Ishikawa (cell line): Measurements from ENCODE around the gene NRG2.

Experiments used
- CEBPB ChIP-seq: IDR thresholded peaks from 2 replicates; pipeline ENCODE4 v1.6.1; 2012
- CREB1 ChIP-seq: IDR thresholded peaks from 2 replicates; pipeline ENCODE4 v1.6.1; 2012; ENCODE audit warnings: low read depth
- EGR1 ChIP-seq: IDR thresholded peaks from 2 replicates; pipeline ENCODE4 v1.6.1; 2012
- EP300 ChIP-seq: IDR thresholded peaks from 2 replicates; pipeline ENCODE4 v1.6.1; 2012; ENCODE audit warnings: borderline replicate concordance
- FOXM1 ChIP-seq: IDR thresholded peaks from 2 replicates; pipeline ENCODE4 v1.6.1; 2012; ENCODE audit warnings: low read depth, borderline replicate concordance
- MAX ChIP-seq: IDR thresholded peaks from 2 replicates; pipeline ENCODE4 v1.6.1; 2012
- NFIC ChIP-seq: IDR thresholded peaks from 2 replicates; pipeline ENCODE4 v1.6.1; 2012
- RAD21 ChIP-seq: IDR thresholded peaks from 2 replicates; pipeline ENCODE4 v1.6.1; 2012; ENCODE audit warnings: low read depth
- REST ChIP-seq: IDR thresholded peaks from 2 replicates; pipeline ENCODE4 v1.6.1; 2012; ENCODE audit warnings: low read depth, mild to moderate bottlenecking
- TAF1 ChIP-seq: IDR thresholded peaks from 2 replicates; pipeline ENCODE4 v1.6.1; 2012; ENCODE audit warnings: low read depth, mild to moderate bottlenecking
- TCF12 ChIP-seq: IDR thresholded peaks from 2 replicates; pipeline ENCODE4 v1.6.1; 2012; ENCODE audit warnings: low read depth
- TEAD4 ChIP-seq: IDR thresholded peaks from 2 replicates; pipeline ENCODE4 v1.6.1; 2012
- YY1 ChIP-seq: IDR thresholded peaks from 2 replicates; pipeline ENCODE4 v1.6.1; 2012; ENCODE audit warnings: low read depth
- ZBTB7A ChIP-seq: IDR thresholded peaks from 2 replicates; pipeline ENCODE4 v1.6.1; 2012; ENCODE audit warnings: low read depth
- TF ChIP-seq, protein P1 (sequence below): IDR thresholded peaks from 2 replicates; pipeline ENCODE4 v1.6.1; 2012

Gene NRG2

DNA sequence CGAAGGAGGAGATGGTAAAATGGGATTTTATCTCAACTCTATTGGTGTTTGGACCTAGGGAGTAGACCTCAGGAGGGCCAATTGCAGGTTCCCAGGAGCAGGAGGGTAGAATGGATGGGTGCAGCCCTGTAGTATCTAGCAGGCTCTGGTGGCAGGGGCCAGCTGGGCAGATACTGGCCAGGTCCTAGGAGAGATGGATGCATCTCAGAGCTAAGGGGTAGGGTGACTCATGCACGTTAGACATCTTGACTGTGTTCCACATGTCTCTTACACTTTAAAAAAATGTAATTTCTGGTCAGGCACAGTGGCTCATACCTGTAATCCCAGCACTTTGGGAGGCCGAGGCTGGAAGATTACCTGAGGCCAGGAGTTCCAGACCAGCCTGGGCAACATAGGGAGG is 225.1 kb downstream of the NRG2 start:
- no peak for TF ChIP-seq CREB1
- TF ChIP-seq MAX: no peak
- TF ChIP-seq ZBTB7A: no peak
- no peak for TF ChIP-seq CEBPB
- no peak for TF ChIP-seq NFIC
- no peak for TF ChIP-seq TCF12
- TF ChIP-seq EP300: no peak

GRCh38 chr5:139817362-139817761 is 225.7 kb downstream of the NRG2 start:
- TF ChIP-seq NFIC: no peak
- no peak for TF ChIP-seq TAF1
- TF ChIP-seq TEAD4: no peak
- no peak for TF ChIP-seq FOXM1
- no peak for TF ChIP-seq REST
- TF ChIP-seq RAD21: no peak
- TF ChIP-seq MAX: no peak
- no peak for TF ChIP-seq TCF12
- TF ChIP-seq, protein P1, sequence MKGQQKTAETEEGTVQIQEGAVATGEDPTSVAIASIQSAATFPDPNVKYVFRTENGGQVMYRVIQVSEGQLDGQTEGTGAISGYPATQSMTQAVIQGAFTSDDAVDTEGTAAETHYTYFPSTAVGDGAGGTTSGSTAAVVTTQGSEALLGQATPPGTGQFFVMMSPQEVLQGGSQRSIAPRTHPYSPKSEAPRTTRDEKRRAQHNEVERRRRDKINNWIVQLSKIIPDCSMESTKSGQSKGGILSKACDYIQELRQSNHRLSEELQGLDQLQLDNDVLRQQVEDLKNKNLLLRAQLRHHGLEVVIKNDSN: no peak
- TF ChIP-seq CREB1: no peak

DNA sequence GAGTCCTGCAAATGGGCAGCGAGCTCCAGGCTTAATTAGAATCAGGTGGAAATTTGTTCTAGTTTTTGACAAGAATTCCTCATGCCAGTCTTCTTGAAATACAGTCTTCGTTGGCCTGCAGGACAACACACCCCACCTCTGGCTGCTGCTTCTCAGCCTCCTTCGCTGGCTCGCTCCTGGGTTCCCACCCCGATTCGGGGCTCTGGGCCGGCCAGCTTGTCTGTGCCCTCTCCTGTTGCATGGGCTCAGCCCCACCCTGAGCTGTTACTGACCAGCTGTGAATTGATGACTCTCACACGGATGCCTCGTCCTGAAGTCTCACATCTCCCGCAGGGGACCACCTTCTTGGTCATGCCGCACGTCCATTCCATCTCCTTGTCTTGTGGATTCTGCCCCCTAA is 226.5 kb downstream of the NRG2 start:
- TF ChIP-seq RAD21: no peak
- TF ChIP-seq FOXM1: no peak
- no peak for TF ChIP-seq ZBTB7A
- TF ChIP-seq, protein P1: no peak
- TF ChIP-seq YY1: no peak
- TF ChIP-seq CEBPB: no peak
- TF ChIP-seq NFIC: no peak
- TF ChIP-seq TEAD4: no peak

DNA sequence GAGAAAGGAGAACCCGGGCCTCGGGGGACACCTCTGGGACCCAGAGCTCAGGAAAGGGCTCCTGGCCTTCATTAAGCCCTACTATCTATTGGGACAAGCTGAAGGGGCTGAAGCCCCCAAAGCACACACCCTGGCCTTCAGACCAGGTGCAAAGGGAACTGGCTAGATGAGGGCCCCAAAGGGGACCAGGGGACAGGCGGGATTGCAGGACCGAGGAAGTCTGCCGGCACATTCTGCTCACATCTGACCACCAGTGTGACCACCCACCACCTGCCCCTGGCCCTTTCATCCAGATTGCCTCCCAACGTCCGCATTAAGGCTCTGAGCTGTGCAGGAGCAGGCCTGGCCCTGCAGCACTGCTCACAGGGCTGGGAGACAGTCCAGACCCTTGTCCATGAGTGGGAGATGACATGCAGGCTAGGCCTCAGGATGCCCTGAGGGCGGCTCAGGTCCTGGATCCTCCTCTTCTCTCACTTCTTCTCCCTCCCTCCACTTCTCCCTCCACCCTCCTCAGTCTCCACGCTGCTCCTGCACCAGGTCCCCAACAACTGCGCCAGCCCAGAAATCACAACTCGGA is 228.3 kb downstream of the NRG2 start:
- TF ChIP-seq CEBPB (no peak), NFIC (no peak)

DNA sequence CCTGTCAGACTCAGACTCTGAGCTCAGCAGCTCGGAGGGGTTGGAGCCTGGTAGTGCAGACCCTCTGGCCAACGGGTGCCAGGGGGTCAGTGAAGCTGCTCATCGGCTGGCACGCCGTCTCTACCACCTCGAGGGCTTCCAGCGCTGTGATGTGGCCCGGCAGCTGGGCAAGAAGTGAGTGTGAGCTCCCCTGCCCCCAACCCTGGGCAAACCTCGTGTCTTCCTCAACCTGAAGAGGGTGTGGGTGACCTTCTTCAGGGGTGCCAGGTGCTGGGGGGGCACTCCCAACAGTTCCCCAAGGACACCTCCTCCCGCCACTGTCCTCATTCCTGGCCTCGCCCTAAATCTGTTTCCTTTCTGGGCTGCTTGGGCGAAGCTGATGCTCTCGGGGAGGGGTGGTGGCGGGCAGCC is 228.9 kb downstream of the NRG2 start:
- TF ChIP-seq FOXM1 (no peak), TCF12 (no peak), ZBTB7A (no peak)

GRCh38 chr5:139812836-139813805 is 230.0 kb downstream of the NRG2 start:
- no peak for TF ChIP-seq EGR1
- no peak for TF ChIP-seq CEBPB
- no peak for TF ChIP-seq TCF12
- no peak for TF ChIP-seq ZBTB7A
- TF ChIP-seq, protein P1: no peak

DNA sequence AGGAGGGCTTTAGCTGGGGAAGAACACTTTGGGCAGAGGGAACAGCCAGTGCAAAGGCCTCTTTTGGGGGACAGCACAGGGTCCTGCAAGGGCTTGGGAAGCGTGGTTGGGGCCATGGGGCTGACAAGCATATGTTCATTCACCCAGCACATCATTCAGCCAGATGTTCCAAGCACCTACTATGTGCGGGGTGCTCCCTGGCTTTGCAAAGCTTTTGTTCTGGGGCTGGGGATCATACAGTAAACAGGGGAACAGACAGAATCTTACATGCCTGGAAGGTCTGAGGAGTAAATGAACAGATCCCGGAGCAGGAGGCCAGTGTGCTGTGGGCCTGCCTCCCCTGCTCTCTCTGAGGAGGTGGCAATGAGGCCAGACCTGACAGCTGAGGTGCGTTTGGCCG is 230.8 kb downstream of the NRG2 start:
- no peak for TF ChIP-seq CREB1
- no peak for TF ChIP-seq TAF1
- no peak for TF ChIP-seq REST
- TF ChIP-seq EP300: no peak
- no peak for TF ChIP-seq EGR1
- no peak for TF ChIP-seq CEBPB
- no peak for TF ChIP-seq TEAD4
- no peak for TF ChIP-seq NFIC
- TF ChIP-seq RAD21: no peak
- TF ChIP-seq TCF12: no peak
- TF ChIP-seq, protein P1: no peak
- TF ChIP-seq FOXM1: no peak
- no peak for TF ChIP-seq ZBTB7A
- TF ChIP-seq YY1: no peak
- no peak for TF ChIP-seq MAX
